Nephron progenitor cell (in vitro differentiated cells): Measurements from ENCODE around the gene WDR91.
A peak's percentile ranks its signal among the peaks of the same experiment; 100 is the strongest.

Experiments used
- DNase-seq: peaks from one replicate; pipeline ENCODE4 v3.0.0; 2021
- H3K27ac Mint-ChIP-seq: 2 replicates; pipeline ENCODE4 v1.8.0; 2021; ENCODE audit warnings: mild to moderate bottlenecking, moderate library complexity, mixed read lengths
- H3K27me3 Mint-ChIP-seq: 2 replicates; pipeline ENCODE4 v1.8.0; 2021; ENCODE audit warnings: mild to moderate bottlenecking, low read depth, mixed read lengths; ENCODE audit not compliant: poor library complexity
- H3K36me3 Mint-ChIP-seq: 2 replicates; pipeline ENCODE4 v1.8.0; 2021; ENCODE audit warnings: low read depth, mixed read lengths
- H3K4me1 Mint-ChIP-seq: 2 replicates; pipeline ENCODE4 v1.8.0; 2021; ENCODE audit warnings: mixed read lengths
- H3K4me3 Mint-ChIP-seq: 2 replicates; pipeline ENCODE4 v1.8.0; 2021; ENCODE audit warnings: mild to moderate bottlenecking, moderate library complexity, mixed read lengths
- H3K9me3 Mint-ChIP-seq: 2 replicates; pipeline ENCODE4 v1.8.0; 2021; ENCODE audit warnings: mild to moderate bottlenecking, moderate library complexity, mixed read lengths
- TF ChIP-seq, protein P1 (sequence below): fragments of 200-600 bp; sonication (generic); IDR thresholded peaks from 2 replicates; pipeline ENCODE4 v1.5.0; 2021; ENCODE audit warnings: antibody characterized with exemption

The WDR91 gene

DNA sequence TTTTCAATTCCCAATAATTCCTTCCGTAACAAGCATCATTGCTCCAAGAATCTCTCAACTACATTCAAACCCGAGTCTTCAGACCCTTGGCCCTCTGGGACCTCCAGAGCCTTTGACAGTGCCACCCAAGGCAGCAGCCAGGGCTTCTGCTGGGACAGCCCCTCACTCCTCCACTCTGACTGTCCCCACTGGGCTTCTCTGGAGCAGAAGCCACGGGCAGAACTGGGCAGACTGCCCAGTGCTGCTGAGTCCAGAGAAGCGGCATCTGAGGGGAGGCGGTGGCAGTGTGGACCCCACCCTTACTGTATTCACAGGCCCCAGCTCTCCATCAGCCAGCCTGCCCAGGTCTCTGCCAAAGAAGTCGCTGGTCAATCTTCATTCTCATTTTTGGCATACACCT lies 49.7 kb downstream of the WDR91 start:
- peaks cover 9% of the 10 kb centered on the region for H3K27me3 Mint-ChIP-seq
- H3K4me1 Mint-ChIP-seq: peaks cover 16% of the 10 kb centered on the region
- no peak overlapping the region for H3K4me3 Mint-ChIP-seq
- peaks cover 65% of the 10 kb centered on the region for H3K9me3 Mint-ChIP-seq
- no peak overlapping the region for H3K27ac Mint-ChIP-seq
- DNase-seq: no peak
- TF ChIP-seq, protein P1, sequence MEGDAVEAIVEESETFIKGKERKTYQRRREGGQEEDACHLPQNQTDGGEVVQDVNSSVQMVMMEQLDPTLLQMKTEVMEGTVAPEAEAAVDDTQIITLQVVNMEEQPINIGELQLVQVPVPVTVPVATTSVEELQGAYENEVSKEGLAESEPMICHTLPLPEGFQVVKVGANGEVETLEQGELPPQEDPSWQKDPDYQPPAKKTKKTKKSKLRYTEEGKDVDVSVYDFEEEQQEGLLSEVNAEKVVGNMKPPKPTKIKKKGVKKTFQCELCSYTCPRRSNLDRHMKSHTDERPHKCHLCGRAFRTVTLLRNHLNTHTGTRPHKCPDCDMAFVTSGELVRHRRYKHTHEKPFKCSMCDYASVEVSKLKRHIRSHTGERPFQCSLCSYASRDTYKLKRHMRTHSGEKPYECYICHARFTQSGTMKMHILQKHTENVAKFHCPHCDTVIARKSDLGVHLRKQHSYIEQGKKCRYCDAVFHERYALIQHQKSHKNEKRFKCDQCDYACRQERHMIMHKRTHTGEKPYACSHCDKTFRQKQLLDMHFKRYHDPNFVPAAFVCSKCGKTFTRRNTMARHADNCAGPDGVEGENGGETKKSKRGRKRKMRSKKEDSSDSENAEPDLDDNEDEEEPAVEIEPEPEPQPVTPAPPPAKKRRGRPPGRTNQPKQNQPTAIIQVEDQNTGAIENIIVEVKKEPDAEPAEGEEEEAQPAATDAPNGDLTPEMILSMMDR: no peak
- H3K36me3 Mint-ChIP-seq: peaks cover 95% of the 10 kb centered on the region

DNA sequence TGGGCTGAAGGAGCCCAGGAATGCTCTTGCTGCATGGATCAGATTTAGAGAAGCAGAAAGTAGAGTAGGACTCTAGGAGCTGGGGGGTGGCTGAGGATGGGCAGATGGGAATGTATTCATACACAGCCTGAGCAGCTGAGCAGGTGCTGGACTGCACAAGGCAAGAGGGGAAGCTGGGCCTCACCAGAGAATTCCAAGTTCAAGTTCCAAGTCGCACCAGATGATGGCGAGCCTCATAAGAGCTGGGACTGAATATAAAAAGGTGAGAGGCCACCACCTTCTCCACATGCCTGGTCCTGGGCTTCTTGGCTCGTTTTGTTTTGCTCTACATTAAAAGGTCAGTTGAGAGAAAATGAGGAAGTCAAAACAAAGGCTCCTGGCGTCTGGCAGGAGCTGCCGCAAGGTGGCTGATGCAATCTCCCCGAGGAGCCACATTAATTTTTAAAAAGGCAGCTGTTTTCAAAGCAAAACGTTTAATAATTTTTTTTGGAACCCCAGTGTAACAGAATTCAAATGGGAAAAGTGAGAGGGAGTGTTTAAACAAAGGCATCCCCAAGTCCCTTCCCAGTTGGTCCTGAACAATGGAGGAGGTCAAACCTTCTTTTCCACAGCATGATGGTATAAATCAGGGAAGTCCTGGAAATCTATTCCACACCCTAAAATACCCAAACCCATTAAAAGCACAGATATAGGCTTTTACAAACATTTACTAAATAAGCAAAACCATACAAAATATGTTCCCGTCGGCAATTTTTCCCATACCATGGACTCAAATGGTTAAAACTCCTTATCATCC lies 50.3 kb downstream of the WDR91 start:
- DNase-seq: no peak
- H3K27me3 Mint-ChIP-seq: peaks cover 9% of the 10 kb centered on the region
- H3K36me3 Mint-ChIP-seq: peaks cover 95% of the 10 kb centered on the region
- TF ChIP-seq, protein P1: no peak
- H3K27ac Mint-ChIP-seq: no peak overlapping the region
- peaks cover 71% of the 10 kb centered on the region for H3K9me3 Mint-ChIP-seq
- no peak overlapping the region for H3K4me3 Mint-ChIP-seq
- peaks cover 16% of the 10 kb centered on the region for H3K4me1 Mint-ChIP-seq

DNA sequence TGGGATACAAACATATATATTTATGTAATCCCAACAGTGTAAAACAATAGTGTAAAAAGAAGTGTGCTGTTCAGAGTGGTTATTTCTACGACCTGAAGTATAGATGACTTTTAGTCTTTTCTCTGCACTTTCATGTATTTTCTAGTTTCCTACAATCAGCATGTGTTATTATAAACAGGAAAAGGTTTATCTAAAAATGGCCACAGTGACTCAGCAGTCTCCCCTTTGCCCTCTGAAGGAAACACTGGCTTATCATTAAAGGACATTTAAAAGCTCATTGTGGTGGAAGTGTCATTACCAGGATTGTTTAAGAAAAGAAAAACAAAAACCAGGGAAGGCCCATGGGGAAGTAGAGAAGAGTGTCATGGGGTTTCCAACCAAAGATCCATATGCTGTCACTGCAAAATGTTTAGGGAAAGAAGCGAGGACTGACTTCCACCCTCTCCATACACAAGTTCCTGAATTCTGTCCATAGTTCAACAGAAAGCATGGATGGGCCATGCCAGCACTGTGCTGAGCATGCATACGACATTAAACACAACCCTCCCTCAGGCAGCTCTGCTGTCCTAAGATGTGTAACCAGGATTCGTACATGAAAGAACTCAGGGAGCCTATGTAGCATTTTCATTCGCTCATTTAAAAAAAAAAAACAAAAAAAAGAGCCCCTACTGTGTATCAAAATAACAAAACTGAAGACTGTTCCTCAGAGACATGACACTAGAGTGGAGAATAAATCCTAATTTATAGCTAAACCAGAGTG lies 51.0 kb downstream of the WDR91 start:
- H3K9me3 Mint-ChIP-seq: peaks cover 78% of the 10 kb centered on the region
- peaks cover 16% of the 10 kb centered on the region for H3K4me1 Mint-ChIP-seq
- no peak for DNase-seq
- no peak overlapping the region for H3K4me3 Mint-ChIP-seq
- peaks cover 93% of the 10 kb centered on the region for H3K36me3 Mint-ChIP-seq
- H3K27me3 Mint-ChIP-seq: peaks cover 9% of the 10 kb centered on the region
- TF ChIP-seq, protein P1: no peak
- H3K27ac Mint-ChIP-seq: peak overlapping the region; percentile 9

DNA sequence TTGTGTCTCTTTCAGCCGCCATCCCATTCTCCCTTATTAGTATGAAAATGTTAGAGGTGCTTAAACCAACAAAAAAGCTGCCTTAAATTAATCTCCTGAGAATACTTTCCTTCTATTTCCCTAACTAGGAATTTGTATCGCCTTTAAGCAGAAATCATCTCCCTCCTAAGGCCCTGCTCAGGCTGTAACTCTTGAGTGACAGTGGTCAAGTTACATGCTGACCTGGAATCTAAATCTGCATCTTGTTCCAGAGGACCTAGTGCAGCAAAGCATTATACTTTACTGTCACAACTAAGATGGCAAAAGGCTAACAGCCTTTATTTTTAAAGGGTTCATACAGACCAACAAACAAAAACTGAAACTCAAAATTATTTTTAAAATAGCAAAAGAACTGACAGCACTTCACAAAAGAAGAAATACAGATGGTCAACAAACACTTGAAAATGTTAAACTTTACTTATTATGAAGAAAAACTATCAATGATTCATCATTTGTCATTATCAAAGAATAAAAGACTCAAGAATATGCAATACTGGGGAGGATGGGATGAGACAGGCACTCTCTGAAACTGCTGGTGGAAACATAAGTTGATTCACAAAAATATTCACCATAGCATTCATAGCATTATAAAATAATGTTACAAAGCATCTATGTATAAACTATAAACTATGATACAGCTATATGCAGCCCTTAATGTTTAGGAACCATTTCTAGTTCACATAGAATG lies 51.8 kb downstream of the WDR91 start:
- Mint-ChIP-seq H3K27ac (no peak overlapping the region), H3K36me3 (peaks cover 93% of the 10 kb centered on the region), H3K4me1 (peaks cover 16% of the 10 kb centered on the region), H3K27me3 (peaks cover 9% of the 10 kb centered on the region), H3K4me3 (no peak overlapping the region), H3K9me3 (peaks cover 86% of the 10 kb centered on the region)
- DNase-seq: no peak
- TF ChIP-seq, protein P1: no peak

DNA sequence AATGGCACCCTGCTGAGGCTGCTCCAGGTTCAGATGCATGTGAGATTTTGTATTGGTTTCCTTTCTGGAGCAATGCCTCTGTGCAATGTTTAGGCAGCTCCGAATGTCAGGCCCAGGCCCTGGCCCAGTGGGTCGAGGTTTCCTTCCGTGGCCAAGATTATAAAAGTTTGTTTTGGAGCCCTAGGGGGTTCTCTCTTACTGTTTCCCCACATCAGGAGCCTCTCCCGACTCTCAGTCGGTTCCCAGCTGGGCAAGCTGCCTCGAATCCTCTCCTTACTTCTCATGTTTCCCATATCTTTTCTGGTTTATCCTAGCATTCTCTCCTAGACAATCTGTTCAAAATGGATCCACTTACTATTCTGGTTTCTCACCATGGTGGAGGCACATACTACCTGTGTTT lies 52.5 kb downstream of the WDR91 start:
- peaks cover 92% of the 10 kb centered on the region for H3K36me3 Mint-ChIP-seq
- DNase-seq: no peak
- peaks cover 89% of the 10 kb centered on the region for H3K9me3 Mint-ChIP-seq
- H3K27ac Mint-ChIP-seq: no peak overlapping the region
- TF ChIP-seq, protein P1: no peak
- H3K4me3 Mint-ChIP-seq: no peak overlapping the region
- H3K27me3 Mint-ChIP-seq: peaks cover 9% of the 10 kb centered on the region
- peaks cover 16% of the 10 kb centered on the region for H3K4me1 Mint-ChIP-seq
